ENCODE results near the gene FHIT.

DNA sequence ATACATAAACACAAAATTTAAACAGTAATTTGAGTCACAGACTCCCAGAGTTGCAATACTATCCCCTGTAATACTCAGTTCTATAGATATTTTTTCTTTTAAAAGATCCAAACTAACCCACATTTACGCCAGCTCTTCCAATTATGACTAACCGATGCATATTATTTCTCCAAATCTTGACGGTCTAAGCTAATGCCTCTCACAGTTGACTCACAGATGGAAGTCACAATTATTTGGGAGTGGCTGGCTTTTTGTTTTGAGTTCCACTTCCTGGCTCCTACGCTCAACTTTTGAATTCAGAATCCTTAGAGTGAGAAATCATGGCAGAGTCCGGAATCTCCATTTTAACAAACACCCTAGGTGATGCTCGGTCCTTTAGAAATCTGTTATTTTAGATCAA, 749.9 kb downstream of the FHIT start:
- TF ChIP-seq CTCF (IDR thresholded peaks at IDR 0.05) (no peak), EZH2 (IDR thresholded peaks at IDR 0.05) (no peak)

All from neural progenitor cell (in vitro differentiated cells).